Measurements from ENCODE around the gene P2RY1. TPM values are rescaled to one million over a fixed set of nuclear protein-coding genes. Genes with fewer than 3 reads are reported as not detected.

P2RY1 gene
- total RNA-seq, 1 experiment from 2014 or later = 0.28 TPM

DNA sequence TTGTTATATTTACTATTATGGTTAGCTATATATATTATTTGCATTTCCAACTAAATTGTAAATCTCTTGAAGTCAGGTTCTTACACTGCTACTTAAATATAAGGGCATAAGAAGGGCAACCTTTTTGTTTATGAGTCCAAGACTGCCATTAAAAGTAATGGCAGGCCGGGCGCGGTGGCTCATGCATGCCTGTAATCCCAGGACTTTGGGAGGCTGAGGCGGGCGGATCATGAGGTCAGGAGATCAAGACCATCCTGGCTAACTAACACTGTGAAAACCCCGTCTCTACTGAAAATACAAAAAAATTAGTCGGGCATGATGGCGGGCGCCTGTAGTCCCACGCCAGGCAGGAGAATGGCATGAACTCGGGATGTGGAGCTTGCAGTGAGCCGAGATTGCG is 2.9 kb upstream of the P2RY1 start:
- no peak for DNase-seq (ENCODE audit: unreplicated experiment)
- Mint-ChIP-seq H3K4me1 (ENCODE audit: insufficient read depth, unreplicated experiment) (peaks cover 8% of the 10 kb centered on the region), H3K27me3 (ENCODE audit: insufficient read depth, unreplicated experiment) (no peaks in the 10 kb centered on the region), H3K36me3 (ENCODE audit: insufficient read depth, unreplicated experiment) (no peaks in the 10 kb centered on the region), H3K4me3 (ENCODE audit: unreplicated experiment) (no peak overlapping the region), H3K9me3 (ENCODE audit: unreplicated experiment) (no peaks in the 10 kb centered on the region), H3K27ac (ENCODE audit: low read depth, unreplicated experiment) (no peak overlapping the region)
- BruUV-seq (replicated peaks) = no TSS peak
- intact Hi-C loops (cut with micrococcal nuclease) = no loop called here
- POLR2A ChIA-PET = no interaction called here
- TF ChIP-seq, protein P1, sequence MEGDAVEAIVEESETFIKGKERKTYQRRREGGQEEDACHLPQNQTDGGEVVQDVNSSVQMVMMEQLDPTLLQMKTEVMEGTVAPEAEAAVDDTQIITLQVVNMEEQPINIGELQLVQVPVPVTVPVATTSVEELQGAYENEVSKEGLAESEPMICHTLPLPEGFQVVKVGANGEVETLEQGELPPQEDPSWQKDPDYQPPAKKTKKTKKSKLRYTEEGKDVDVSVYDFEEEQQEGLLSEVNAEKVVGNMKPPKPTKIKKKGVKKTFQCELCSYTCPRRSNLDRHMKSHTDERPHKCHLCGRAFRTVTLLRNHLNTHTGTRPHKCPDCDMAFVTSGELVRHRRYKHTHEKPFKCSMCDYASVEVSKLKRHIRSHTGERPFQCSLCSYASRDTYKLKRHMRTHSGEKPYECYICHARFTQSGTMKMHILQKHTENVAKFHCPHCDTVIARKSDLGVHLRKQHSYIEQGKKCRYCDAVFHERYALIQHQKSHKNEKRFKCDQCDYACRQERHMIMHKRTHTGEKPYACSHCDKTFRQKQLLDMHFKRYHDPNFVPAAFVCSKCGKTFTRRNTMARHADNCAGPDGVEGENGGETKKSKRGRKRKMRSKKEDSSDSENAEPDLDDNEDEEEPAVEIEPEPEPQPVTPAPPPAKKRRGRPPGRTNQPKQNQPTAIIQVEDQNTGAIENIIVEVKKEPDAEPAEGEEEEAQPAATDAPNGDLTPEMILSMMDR (IDR thresholded peaks at IDR 0.05; ENCODE audit: unreplicated experiment) = no peak
- CTCF ChIA-PET = interaction anchor here (0.6 kb wide), 1 partner anchor 123 kb away, joined by 3 read pairs; no protein-coding TSS in a partner anchor

DNA sequence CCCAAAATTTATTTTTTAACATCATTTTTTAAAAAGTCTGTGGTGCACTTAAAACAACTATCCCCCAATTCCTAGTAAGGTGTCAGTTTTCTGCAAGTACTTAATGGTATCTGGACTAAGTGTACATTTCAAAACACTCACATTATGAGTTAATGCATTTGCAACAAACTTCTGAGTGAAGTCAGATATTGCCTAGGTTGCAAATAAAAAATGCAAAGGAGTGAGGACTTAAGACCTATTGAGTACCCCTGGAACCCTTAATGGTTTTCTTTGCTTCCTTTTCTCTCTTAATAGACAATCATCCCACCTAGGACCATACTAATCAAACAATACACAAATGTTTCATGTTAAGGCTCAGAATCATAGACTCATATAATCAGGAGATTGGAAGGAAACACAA is 1.8 kb upstream of the P2RY1 start:
- peaks cover 8% of the 10 kb centered on the region for H3K4me1 Mint-ChIP-seq (ENCODE audit: insufficient read depth, unreplicated experiment)
- BruUV-seq (replicated peaks) = no TSS peak
- no peaks in the 10 kb centered on the region for H3K27me3 Mint-ChIP-seq (ENCODE audit: insufficient read depth, unreplicated experiment)
- intact Hi-C loops (cut with micrococcal nuclease) = no loop called here
- ChIA-PET CTCF (interaction anchor here (1.0 kb wide), 1 partner anchor 103 kb away, joined by 5 read pairs; no protein-coding TSS in a partner anchor), POLR2A (interaction anchor here (0.6 to 2.4 kb wide), 2 partner anchors 20 to 570 kb away, joined by 3 to 7 read pairs; no protein-coding TSS in a partner anchor)
- no peak overlapping the region for H3K4me3 Mint-ChIP-seq (ENCODE audit: unreplicated experiment)
- no peak overlapping the region for H3K27ac Mint-ChIP-seq (ENCODE audit: low read depth, unreplicated experiment)
- no peaks in the 10 kb centered on the region for H3K9me3 Mint-ChIP-seq (ENCODE audit: unreplicated experiment)
- TF ChIP-seq, protein P1 (IDR thresholded peaks at IDR 0.05; ENCODE audit: unreplicated experiment) = no peak
- H3K36me3 Mint-ChIP-seq (ENCODE audit: insufficient read depth, unreplicated experiment) = no peaks in the 10 kb centered on the region
- DNase-seq (ENCODE audit: unreplicated experiment) = no peak

DNA sequence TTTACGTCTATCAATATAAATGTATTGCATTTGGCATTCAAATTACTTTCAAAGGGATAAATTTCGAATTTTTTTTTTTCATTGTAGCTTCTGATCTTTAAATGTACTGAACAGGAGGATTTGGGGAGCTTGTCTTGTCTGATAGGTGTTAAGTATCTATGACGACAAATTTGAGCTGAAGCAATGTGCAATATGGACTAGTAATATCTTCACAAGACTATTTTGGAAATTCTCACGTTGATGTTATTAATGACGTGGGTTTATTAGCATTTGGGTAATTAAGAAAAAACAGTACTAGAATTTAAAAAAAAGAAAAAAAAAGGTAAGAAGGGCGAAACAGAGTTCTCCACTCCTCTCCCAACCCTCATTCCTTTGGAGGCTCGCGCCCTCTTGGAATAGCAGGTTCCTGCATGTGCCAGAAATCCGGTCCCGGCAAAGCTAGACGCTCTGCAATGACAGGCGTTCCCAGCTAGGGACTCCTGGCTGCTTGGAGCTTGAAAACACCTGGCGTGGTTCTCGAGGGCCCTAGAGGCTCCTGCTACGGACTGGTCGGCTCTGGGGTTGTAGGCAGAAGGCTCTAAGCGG is 648 bp upstream of the P2RY1 start:
- H3K36me3 Mint-ChIP-seq (ENCODE audit: insufficient read depth, unreplicated experiment) = no peaks in the 10 kb centered on the region
- no peak for DNase-seq (ENCODE audit: unreplicated experiment)
- H3K4me3 Mint-ChIP-seq (ENCODE audit: unreplicated experiment) = peak overlapping the region; percentile 96
- CTCF ChIA-PET = interaction anchor here (0.6 to 2.2 kb wide), 19 partner anchors 9 to 1306 kb away, joined by 3 to 20 read pairs (median 4); no protein-coding TSS in a partner anchor
- intact Hi-C loops (cut with micrococcal nuclease) = loop anchor here (2.0 kb wide), 2 partner anchors 37 to 127 kb away; no protein-coding TSS in a partner anchor
- peak overlapping the region; percentile 54 for H3K27ac Mint-ChIP-seq (ENCODE audit: low read depth, unreplicated experiment)
- POLR2A ChIA-PET = interaction anchor here (0.6 to 2.4 kb wide), 15 partner anchors 10 to 440 kb away, joined by 3 to 12 read pairs (median 3); no protein-coding TSS in a partner anchor
- H3K27me3 Mint-ChIP-seq (ENCODE audit: insufficient read depth, unreplicated experiment) = no peaks in the 10 kb centered on the region
- no peaks in the 10 kb centered on the region for H3K9me3 Mint-ChIP-seq (ENCODE audit: unreplicated experiment)
- TF ChIP-seq, protein P1 (IDR thresholded peaks at IDR 0.05; ENCODE audit: unreplicated experiment) = no peak
- peaks cover 8% of the 10 kb centered on the region for H3K4me1 Mint-ChIP-seq (ENCODE audit: insufficient read depth, unreplicated experiment)
- no TSS peak for BruUV-seq (replicated peaks)

DNA sequence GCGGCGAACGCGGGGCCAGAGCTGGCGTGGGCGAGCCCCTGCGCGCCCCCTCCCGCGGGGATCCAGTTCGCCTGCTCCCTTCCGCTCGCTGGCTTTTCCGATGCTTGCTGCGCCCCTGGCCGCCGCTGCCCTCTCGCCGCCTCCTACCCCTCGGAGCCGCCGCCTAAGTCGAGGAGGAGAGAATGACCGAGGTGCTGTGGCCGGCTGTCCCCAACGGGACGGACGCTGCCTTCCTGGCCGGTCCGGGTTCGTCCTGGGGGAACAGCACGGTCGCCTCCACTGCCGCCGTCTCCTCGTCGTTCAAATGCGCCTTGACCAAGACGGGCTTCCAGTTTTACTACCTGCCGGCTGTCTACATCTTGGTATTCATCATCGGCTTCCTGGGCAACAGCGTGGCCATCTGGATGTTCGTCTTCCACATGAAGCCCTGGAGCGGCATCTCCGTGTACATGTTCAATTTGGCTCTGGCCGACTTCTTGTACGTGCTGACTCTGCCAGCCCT is 721 bp downstream of the P2RY1 start:
- H3K27me3 Mint-ChIP-seq (ENCODE audit: insufficient read depth, unreplicated experiment) = no peaks in the 10 kb centered on the region
- DNase-seq (ENCODE audit: unreplicated experiment) = no peak
- H3K36me3 Mint-ChIP-seq (ENCODE audit: insufficient read depth, unreplicated experiment) = no peaks in the 10 kb centered on the region
- CTCF ChIA-PET = interaction anchor here (0.6 to 2.2 kb wide), 17 partner anchors 8 to 518 kb away, joined by 3 to 20 read pairs (median 4); no protein-coding TSS in a partner anchor
- intact Hi-C loops (cut with micrococcal nuclease) = loop anchor here (2.0 kb wide), 2 partner anchors 35 to 125 kb away; no protein-coding TSS in a partner anchor
- BruUV-seq (replicated peaks) = no TSS peak
- H3K9me3 Mint-ChIP-seq (ENCODE audit: unreplicated experiment) = no peaks in the 10 kb centered on the region
- H3K4me1 Mint-ChIP-seq (ENCODE audit: insufficient read depth, unreplicated experiment) = peaks cover 2% of the 10 kb centered on the region
- peak overlapping the region; percentile 96 for H3K4me3 Mint-ChIP-seq (ENCODE audit: unreplicated experiment)
- POLR2A ChIA-PET = interaction anchor here (1.1 to 2.4 kb wide), 6 partner anchors 12 to 197 kb away, joined by 3 to 12 read pairs (median 4); no protein-coding TSS in a partner anchor
- TF ChIP-seq, protein P1 (IDR thresholded peaks at IDR 0.05; ENCODE audit: unreplicated experiment) = no peak
- H3K27ac Mint-ChIP-seq (ENCODE audit: low read depth, unreplicated experiment) = no peak overlapping the region
